Right renal pelvis (tissue), 4 donors: ENCODE measurements around the gene TMTC2. TPM values are rescaled to one million over a fixed set of nuclear protein-coding genes. Genes with fewer than 3 reads are reported as not detected.

Source experiments
- DNase-seq, 4 donors: peaks; one replicate each; pipeline ENCODE4 v3.0.0-alpha.2; 2013; ENCODE audit warnings: low read depth in 4 of 4, low spot score in 3 of 4, missing footprints in 1 of 4
- polyA plus RNA-seq, 4 donors: library from polyadenylated mRNA; unstranded; fragments of 120-200 nt; gene quantifications; one replicate each; pipeline ENCODE4 v1.2.1, GENCODE V29; 2013; ENCODE audit not compliant: insufficient read length in 4 of 4

TMTC2 gene
- polyA plus RNA-seq, 4 donors = 35.9 to 42.2 (median 38.1) TPM

GRCh38 chr12:83157604-83158003 lies 470.9 kb downstream of the TMTC2 start:
- DNase-seq = no peak

- no peak for DNase-seq
Observed at GRCh38 chr12:83158613-83159207, 472.0 kb downstream of the TMTC2 start.

- DNase-seq = no peak
Observed at GRCh38 chr12:83161456-83161855, 474.8 kb downstream of the TMTC2 start.

- no peak for DNase-seq
Observed at GRCh38 chr12:83168751-83169150, 482.0 kb downstream of the TMTC2 start.

- DNase-seq = no peak
Observed at GRCh38 chr12:83172441-83172840, 485.7 kb downstream of the TMTC2 start.

- DNase-seq = no peak
Observed at GRCh38 chr12:83172866-83173649, 486.4 kb downstream of the TMTC2 start.

- no peak for DNase-seq
Observed at GRCh38 chr12:83179999-83180398, 493.3 kb downstream of the TMTC2 start.

GRCh38 chr12:83181074-83181473 lies 494.4 kb downstream of the TMTC2 start:
- DNase-seq = no peak

- no peak for DNase-seq
Observed at GRCh38 chr12:83183132-83183531, 496.4 kb downstream of the TMTC2 start.
